Fibroblast of peridontal ligament (primary cell): Measurements from ENCODE around the gene TMTC1.
"Not testable (repeated sequence)": the region's sequence is repeated elsewhere in the genome, so short reads cannot be mapped to it uniquely, and the experiment has no call there.

Source experiments
- DNase-seq: peaks from one replicate; pipeline ENCODE4 v3.0.0-alpha.2; 2010; ENCODE audit errors: extremely low read depth

Gene TMTC1

GRCh38 chr12:29671742-29672141, 112.0 kb downstream of the TMTC1 start:
- DNase-seq: no peak

GRCh38 chr12:29667011-29667410, 116.7 kb downstream of the TMTC1 start:
- DNase-seq: no peak

DNA sequence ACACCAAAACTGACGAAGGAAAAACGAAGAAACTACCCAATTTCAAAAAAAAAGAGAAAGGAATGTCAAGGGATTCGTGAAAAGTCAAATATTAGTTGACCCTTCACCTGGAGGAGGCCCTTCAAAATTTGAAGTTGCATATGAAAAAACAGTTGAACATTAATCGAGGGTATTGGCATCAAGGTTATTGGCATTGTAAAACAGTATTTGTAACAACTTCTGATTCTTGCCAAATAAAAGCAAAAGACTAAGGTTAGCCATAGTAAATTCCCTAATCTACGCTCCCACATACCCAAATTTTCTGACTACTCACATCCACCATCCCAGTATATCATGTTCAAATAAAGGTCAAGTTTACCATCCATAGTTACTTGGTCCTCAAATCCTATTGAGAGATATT, 118.6 kb downstream of the TMTC1 start:
- DNase-seq: no peak

DNA sequence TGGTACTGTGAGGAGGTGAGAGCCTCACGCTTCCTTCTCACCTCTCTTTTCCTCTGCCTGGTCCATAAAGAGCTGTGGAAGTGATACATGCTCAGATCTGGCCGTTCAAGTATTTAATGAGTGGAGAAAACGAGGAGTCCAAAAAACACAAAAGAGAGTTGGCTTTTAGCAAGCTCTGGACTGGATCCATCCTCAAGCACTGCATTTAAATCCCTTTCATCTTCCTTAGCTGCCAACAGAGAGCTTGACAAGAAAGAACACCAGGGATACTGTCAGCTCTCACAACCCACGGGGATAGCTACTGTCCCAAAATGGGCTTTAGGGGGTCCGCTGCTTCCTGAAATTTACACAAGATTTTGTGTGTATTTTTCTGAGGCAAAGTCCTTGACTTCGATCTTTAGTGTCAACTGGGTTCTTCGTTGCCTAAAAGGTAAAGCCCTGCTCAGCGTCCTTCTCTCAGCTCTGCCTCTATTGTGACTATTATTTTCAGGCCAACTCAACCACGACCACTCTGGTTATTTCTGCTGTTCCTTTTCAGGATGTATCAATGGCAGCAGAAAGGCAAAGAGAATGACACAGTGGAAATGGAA, 120.9 kb downstream of the TMTC1 start:
- DNase-seq: no peak

DNA sequence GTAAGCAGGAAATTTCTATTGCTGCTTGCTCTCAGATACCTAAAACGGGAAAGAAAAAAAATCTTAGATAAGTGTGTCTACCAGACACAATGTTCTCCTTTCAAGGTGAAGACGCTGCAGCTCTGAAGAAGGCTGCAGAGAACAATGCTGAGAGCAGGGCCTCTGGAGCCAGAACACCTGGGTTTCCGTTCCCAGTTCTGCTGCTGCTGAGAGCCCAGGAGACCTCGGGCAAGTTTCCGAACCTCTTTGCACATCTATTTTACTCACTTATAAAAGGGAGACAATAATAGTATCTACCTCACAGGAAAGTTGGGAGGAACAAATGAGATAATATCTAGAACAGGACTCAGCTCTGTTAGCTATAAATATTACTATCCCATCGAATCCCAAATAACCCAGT, 122.9 kb downstream of the TMTC1 start:
- DNase-seq: no peak

DNA sequence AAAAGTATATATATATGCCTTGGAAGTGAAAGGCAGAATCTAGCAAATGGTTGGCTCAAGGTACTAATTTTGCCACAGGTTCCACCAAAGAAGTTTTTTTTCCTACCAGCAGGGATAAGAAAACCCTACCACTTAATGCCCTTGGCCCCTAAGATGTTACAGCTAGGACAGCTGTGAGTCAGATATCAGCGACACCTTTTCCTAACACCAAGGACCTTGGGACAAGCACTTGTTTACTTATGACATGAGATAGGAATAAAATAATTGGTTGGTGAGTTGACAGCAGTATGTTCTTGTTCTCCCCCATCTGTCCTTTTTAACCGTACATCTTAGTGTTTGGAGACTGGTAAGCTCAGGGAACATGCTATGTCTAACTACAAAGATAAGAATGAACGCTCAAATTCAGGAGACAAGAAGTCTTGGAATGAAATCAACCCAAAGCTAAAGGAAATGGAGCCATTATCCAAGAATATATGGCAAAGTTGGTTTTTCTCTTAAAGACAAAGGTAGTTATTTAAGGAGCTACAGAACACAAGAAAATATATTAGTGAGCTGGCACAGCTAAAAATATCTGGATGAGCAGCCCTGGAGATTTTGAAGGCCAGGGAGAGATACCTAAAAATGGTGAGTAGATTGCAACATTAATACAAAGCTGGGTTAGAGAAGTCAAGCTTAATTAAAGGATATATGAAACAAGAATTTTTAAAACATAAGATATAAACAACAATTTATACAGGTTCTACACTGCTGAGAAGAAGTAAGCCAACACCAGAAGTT, 126.8 kb downstream of the TMTC1 start:
- no peak for DNase-seq

DNA sequence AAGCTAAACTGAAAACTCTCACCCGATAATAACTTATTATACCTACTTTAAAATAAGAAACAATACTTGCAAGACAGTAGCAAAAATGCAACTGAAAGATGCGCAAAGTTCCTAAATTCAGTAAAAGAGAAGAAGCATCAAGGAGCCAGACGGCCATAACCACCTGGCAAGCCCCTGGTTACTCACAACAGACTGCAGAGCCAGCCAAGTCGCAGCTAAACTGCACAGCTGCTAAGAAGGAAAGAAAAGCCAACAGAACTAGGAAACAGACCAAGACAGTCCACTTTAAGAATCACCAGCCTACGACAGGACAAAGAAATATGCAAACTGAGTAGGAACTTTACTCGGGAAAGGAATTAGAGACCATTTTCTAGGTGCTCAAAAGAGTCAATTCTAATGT, 127.9 kb downstream of the TMTC1 start:
- DNase-seq: no peak

- no peak for DNase-seq
Observed at GRCh38 chr12:29653286-29653685, 130.5 kb downstream of the TMTC1 start.

GRCh38 chr12:29650371-29650770, 133.4 kb downstream of the TMTC1 start:
- DNase-seq: no peak

DNA sequence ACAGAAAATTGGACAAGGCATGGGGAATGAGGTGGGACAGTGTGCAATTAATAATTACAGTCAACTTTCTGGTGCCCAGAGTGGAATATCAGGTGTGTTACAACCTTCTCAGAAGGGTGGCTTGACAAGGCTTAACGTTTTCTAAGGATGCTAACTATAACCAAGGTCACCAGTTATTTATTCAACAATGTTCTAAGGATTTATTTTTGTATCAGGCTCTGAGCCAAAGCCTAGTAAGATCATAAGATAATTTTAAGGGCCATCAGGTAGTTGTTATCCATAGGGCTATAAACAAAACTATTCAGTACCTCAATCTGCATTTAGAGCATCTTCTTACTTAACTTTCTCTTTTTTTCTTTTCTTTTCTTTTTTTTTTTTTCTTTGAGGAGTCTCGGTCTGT, 134.0 kb downstream of the TMTC1 start:
- DNase-seq: no peak

DNA sequence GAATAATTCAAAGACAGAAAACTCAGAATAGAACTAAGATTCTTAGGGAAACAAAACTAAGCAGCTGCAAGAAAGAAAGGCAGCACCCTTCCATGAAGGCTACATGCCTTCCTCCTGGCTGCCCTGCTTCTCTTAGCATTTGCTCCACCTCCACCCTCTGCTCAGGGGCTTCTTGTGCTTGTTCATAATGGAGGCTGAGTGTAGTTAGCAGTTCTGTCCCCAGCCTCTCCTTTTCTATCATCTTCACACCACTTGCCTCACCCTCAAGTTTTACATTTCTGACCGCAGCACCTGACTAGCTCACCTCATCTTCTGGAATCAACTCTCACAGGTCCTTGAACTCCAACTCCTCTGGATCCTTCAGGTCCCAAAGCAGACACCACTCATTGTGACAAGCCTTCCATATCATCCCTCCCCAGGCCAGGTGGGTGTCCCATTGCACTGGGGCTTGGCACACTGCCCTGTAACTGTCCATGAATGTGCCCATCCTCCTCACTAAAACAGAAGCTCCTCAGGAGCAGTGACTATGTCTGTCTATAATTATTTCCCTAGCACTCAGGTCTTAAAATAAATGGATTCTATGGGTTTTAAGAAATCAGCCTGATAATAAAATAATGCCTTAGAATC, 139.1 kb downstream of the TMTC1 start:
- DNase-seq: no peak

DNA sequence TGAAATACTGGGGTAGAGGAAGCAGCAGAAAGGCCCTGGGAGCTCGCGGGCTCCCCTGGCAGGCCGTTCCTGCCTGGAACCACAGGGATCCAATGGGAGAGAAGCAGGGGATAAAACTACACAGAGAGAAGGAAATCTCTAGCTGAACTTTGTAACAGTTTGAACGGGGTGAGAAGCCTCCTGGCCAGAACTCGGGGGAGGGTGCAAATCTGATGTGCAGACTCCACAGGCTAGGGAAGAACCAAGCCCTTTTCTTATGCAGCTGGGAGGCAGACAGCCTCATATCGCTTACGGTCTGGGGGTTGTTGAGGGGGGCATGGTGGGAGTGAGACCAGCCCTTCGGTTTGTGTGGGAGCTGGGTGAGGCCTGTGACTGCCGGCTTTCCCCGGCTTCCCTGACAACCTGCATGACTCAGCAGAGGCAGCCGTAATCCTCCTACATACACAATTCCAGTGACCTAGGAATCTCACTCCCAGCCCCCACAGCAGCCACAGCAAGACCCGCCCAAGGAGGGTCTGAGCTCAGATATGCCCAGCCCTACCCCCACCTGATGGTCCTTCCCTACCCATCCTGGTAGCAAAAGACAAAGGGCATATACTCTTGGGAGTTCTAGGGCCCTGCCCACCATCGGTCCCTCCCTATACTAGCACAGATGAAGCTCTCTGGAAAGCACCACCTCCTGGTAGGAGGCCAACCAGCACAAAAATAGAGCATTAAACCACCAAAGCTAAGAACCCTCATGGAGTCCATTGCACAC, 143.0 kb downstream of the TMTC1 start:
- peak; percentile 20 for DNase-seq

- no peak for DNase-seq
Observed at GRCh38 chr12:29639893-29640495, 143.7 kb downstream of the TMTC1 start.

DNA sequence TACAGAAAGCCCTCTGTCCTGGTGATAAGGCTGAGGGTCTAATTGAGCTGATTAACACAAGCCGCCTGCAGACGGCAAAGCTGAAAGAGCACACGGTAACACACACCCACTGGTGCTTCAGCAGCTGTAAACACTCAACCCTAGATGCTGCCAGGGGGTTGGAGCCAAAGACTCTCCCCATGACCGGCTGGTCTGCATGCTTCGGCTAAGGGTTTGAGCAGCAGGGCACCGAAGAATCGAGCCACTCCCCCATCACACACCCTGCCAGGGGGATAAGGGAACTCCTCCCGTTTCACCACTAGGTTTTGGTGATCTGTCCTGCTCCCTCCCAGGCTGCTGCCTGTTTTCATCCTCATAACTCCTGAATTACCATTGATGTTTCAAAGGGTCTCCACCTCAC, 145.2 kb downstream of the TMTC1 start:
- DNase-seq: no peak

GRCh38 chr12:29634057-29634456, 149.7 kb downstream of the TMTC1 start:
- DNase-seq: peak; percentile 71

GRCh38 chr12:29630164-29630563, 153.6 kb downstream of the TMTC1 start:
- not testable (repeated sequence) for DNase-seq

- no peak for DNase-seq
Observed at GRCh38 chr12:29627221-29627620, 156.5 kb downstream of the TMTC1 start.

DNA sequence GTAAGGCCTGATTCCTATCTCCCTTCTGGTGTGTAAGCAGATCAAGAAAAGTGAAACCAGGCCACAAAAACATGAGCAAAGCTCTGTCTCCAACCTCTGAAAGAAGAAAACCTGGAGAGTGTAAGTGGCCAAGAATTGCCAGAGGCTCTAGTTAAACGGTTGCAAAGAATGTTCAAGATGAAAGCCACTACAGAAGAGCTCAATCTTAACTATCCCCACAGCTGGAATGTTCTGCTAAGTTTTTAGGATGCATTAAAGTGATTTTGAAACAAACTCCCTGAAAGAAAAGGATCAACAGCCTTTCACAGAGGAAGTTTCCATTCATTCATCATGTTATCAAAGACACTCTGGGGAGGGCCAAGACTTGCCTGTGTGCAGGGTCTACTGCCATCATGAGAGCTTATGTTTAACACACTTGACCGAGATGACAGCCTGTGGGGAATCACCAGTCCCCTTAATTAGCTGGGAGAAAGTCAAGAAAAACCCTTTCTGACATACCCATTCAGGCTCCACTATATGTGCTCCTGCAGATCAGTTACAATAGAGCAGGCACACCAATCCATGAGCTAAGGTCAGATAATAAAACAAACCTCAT, 158.3 kb downstream of the TMTC1 start:
- no peak for DNase-seq

DNA sequence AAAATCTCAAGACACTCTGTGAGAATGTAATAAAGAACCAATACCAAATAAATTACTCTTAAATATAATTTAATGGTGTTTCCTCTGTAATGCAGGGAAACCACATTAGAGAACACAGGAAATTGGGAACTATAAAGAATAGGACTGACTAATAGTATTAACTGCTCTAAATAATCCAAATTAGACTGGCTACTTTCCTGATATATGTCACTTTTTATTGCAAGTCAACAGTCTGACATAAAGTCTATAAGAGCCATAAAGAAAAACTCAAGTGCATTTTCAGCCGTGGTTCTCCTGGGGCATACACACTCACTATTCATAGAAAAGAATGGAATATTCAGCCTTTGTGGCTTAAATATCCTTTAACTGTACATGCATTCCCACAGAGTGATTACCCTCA, 161.5 kb downstream of the TMTC1 start:
- DNase-seq: no peak

DNA sequence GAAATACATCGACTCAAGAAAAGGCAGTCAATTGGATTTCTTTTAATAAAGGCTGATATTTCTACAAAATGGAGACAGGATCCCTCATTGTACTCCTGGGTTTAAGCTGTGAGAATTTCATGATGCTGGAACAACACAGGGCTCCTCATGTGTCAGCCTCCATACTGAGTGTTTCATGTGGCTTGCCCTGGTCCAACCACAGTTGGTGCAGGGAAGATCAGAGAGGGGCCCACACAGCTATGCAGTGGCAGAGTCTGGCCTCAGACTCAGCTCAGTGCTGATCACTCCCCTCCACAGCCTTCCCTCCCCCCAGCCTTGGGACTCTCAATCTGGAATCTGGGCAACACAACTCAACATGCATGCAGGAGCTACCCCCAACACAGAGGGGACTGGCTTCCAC, 163.7 kb downstream of the TMTC1 start:
- no peak for DNase-seq

DNA sequence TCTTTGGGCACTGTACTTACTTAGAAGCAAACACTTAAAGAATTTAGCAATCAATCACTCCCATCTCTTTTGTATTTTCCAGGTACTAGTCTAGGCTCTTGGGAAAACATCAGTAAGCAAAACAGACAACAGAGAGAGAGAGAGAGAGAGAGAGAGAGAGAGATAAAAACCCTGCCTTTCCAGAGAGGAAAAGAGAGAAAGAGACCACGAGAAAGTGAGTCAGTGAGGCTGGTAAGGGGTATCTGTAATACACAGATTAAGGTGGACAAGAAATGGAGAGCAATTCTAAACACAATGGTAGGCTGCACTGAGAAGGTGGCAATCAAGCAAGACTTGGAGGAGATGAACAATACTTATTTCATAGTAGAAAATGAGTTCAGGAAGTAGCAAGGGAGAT, 166.3 kb downstream of the TMTC1 start:
- DNase-seq: no peak
